Measurements from ENCODE around the gene FIP1L1.

Gene FIP1L1

DNA sequence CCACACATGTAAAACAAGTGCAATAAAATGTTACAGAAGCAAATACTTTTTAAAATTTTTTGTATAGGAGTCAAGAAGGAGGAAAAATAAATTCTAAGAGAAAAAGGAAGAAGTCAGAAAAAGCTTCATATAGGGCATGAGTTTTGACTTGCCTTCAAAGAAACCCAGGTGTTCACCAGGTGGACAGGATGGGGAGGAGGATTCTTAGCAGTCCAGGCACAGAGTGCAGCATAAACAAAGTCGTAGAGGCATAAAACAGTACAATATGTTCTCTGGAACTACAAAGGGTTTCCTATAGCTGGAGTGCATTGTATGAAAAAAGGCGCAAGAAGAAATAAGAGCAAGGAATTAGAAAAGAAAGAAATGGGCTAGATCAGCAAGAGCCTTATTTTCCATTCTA lies 9.7 kb upstream of the FIP1L1 start:
- TF ChIP-seq GATA2 (IDR thresholded peaks at IDR 0.05; ENCODE audit: low read depth, low read length) = no peak
- no peak for TF ChIP-seq GATA3 (IDR thresholded peaks at IDR 0.05; ENCODE audit: low read depth, low read length)

DNA sequence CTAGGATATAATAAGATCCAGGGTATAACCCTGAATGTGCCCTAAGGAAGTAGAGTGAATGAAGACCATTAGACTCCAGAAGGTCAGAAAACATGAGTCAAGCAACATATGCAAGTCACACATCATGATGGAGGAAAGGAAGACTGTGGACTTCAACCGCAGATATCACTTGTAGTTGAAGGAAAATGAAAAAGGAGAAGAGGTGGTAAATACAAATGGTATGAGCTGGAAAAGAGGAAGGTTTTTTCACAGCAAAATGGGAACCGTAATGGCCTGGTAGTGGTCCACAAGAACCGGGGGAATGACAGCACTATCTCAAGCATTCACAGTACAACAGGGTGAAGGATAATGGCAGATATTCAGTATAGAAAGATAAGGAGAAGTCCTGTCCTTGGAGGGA lies 6.4 kb upstream of the FIP1L1 start:
- TF ChIP-seq GATA3 (IDR thresholded peaks at IDR 0.05; ENCODE audit: low read depth, low read length) (no peak), GATA2 (IDR thresholded peaks at IDR 0.05; ENCODE audit: low read depth, low read length) (no peak)

DNA sequence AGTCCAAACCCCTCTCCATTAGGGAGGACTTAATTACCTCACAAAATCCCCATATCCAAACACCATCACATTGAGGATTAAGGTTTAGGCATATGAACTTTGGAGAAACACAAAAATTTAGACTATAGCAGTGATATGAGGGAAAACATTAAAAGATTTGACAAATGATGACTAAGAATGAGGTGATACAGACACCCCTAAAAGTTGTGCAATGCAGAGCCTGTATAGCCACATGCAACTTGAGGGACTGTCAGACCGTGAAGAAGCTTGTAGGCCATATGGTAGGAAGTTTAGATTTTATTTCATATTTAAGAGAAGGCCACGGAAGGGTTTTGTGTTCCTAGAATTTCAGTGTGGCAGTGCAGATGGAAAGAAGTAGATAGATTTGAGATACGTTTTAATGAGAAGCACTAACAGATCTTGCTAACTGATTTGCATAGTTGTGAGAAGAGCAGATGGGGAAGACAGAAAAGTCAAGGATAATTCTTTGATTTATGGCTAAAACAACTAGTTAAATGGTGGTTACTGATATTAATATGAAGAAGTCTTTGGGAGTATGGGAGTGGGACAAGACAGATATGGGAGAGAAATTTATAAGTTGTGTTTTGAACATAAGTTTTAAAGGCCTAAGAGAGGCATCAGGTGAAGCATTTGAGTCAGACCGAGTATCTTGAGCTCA lies 5.5 kb upstream of the FIP1L1 start:
- TF ChIP-seq GATA3 (IDR thresholded peaks at IDR 0.05; ENCODE audit: low read depth, low read length) = no peak
- no peak for TF ChIP-seq GATA2 (IDR thresholded peaks at IDR 0.05; ENCODE audit: low read depth, low read length)

DNA sequence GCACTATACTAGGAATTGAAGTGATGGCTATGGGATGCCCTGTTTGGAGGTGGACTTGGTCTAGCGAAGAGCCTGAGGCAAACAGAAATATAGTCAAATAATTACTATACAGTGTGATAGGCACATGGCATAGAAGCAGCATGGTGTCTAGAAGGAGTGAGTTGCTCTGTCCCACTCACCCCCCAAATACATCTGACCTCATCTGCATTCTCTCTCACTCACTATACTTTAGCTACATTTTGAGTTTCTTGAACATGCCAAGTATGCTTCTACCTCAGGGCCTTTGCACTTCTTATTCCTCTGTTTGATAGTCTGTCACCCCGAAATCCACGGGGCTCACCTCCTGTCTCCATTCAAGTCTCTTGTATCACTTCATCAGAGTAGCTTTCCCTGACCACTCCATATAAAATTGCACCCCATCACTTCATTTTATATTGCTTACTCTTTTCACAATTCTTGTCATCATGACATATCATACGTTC lies 2.6 kb upstream of the FIP1L1 start:
- TF ChIP-seq GATA2 (IDR thresholded peaks at IDR 0.05; ENCODE audit: low read depth, low read length) (no peak), GATA3 (IDR thresholded peaks at IDR 0.05; ENCODE audit: low read depth, low read length) (no peak)

DNA sequence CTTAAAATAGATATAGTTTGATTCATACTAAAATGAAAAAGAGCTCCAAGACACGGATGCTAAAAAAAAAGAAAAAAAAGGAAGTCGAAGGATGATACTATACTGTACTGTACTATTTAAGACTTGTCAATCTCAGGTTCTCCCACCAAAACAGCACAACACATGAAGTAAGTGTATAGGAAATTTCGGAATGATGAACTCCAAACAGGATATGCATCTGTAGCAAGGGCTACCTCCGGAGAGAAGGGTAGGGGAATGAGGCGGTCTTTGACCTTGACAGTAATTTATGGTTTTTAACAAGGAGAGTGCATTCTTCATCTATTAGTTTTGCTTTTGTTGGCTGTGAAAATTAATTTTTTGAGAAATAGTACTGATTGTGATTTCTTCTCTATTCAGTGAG lies 541 bp upstream of the FIP1L1 start:
- TF ChIP-seq GATA2 (IDR thresholded peaks at IDR 0.05; ENCODE audit: low read depth, low read length) (no peak), GATA3 (IDR thresholded peaks at IDR 0.05; ENCODE audit: low read depth, low read length) (no peak)

DNA sequence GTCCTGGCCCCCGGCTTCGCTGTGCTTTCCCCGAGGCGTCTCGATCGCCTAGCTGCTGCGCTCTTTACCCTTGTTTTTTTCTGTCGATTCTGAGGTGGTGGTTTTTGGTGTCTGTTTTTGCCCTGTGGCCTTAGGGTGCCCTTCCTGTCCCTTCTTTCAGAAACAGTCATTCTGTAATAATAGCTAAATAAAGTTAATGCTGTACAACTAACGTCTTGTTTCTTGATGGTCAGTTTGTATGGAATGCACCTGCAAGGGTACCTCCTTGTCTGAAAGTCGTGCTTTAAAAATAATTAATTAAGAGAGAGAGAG lies 686 bp downstream of the FIP1L1 start:
- no peak for TF ChIP-seq GATA2 (IDR thresholded peaks at IDR 0.05; ENCODE audit: low read depth, low read length)
- TF ChIP-seq GATA3 (IDR thresholded peaks at IDR 0.05; ENCODE audit: low read depth, low read length) = no peak

- TF ChIP-seq GATA3 (IDR thresholded peaks at IDR 0.05; ENCODE audit: low read depth, low read length) = no peak
- no peak for TF ChIP-seq GATA2 (IDR thresholded peaks at IDR 0.05; ENCODE audit: low read depth, low read length)
Measured at GRCh38 chr4:53380221-53380620, 2.8 kb downstream of the FIP1L1 start.

- TF ChIP-seq GATA3 (IDR thresholded peaks at IDR 0.05; ENCODE audit: low read depth, low read length) = no peak
- TF ChIP-seq GATA2 (IDR thresholded peaks at IDR 0.05; ENCODE audit: low read depth, low read length) = no peak
Measured at GRCh38 chr4:53419208-53419607, 41.8 kb downstream of the FIP1L1 start.

GRCh38 chr4:53421791-53422190 lies 44.4 kb downstream of the FIP1L1 start:
- TF ChIP-seq GATA2 (IDR thresholded peaks at IDR 0.05; ENCODE audit: low read depth, low read length) (no peak), GATA3 (IDR thresholded peaks at IDR 0.05; ENCODE audit: low read depth, low read length) (no peak)

- no peak for TF ChIP-seq GATA2 (IDR thresholded peaks at IDR 0.05; ENCODE audit: low read depth, low read length)
- no peak for TF ChIP-seq GATA3 (IDR thresholded peaks at IDR 0.05; ENCODE audit: low read depth, low read length)
Measured at GRCh38 chr4:53422367-53422766, 44.9 kb downstream of the FIP1L1 start.

- TF ChIP-seq GATA2 (IDR thresholded peaks at IDR 0.05; ENCODE audit: low read depth, low read length) (no peak), GATA3 (IDR thresholded peaks at IDR 0.05; ENCODE audit: low read depth, low read length) (no peak)
Measured at GRCh38 chr4:53424280-53424679, 46.8 kb downstream of the FIP1L1 start.

DNA sequence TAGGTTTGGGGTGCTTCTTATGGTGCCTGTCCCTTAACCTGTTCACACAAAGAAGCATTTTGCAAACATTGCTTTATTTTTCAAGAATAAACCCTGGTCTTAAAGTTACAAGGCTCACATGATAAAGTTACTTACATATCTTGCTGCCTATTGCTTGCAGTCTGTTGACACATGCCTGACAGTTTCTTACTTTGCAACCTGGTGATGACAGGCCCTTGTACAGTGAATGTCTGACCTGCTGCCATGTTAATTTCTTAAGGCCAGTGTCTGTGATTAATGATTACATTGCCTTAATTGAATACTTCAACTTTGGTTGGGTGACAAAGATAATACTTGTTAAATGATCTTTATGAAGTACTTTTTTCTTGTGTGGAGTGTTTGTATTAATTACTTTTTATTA lies 49.9 kb downstream of the FIP1L1 start:
- TF ChIP-seq GATA3 (IDR thresholded peaks at IDR 0.05; ENCODE audit: low read depth, low read length) (no peak), GATA2 (IDR thresholded peaks at IDR 0.05; ENCODE audit: low read depth, low read length) (no peak)

- TF ChIP-seq GATA2 (IDR thresholded peaks at IDR 0.05; ENCODE audit: low read depth, low read length) (no peak), GATA3 (IDR thresholded peaks at IDR 0.05; ENCODE audit: low read depth, low read length) (no peak)
Measured at GRCh38 chr4:53431052-53431451, 53.6 kb downstream of the FIP1L1 start.

DNA sequence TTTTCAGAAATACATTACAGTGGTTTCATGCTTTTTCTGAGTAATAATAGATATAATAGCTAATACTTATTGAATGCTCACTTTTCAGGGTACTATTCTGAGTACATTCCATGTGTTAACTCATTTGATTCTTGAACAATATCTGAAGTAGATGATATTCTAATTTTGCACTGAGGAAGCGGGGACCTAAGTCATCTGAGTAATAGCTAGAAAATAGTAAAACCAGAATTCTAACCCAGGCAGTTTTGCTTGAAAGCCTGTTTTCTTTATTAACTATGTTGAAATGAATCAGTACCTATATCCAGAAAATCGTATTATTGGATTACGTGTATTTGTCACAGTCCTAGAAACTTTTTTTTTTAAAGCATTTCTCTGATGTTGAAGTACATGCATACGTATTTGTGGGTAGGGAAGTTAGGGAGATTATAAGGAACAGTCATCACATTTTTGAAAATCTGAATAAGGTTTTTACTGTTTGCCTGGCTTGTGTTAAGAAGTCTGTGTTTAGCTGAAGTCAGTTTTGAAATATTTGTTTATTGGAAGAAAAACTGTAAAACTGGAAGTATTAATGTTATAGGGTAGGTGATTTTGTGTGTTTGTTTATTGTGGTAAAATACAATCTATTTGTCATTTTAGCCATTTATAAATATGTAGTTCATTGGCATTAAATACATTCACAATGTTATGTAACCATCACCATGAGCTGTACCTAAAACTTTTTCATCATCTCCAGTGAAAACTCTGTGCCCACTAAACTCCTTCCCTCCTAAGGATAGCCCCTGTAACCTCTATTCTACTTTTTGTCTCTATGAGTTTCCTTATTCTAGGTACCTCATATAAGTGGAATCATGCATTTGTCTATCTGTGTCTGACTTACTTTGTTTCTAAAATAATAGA lies 55.3 kb downstream of the FIP1L1 start:
- no peak for TF ChIP-seq GATA3 (IDR thresholded peaks at IDR 0.05; ENCODE audit: low read depth, low read length)
- no peak for TF ChIP-seq GATA2 (IDR thresholded peaks at IDR 0.05; ENCODE audit: low read depth, low read length)

DNA sequence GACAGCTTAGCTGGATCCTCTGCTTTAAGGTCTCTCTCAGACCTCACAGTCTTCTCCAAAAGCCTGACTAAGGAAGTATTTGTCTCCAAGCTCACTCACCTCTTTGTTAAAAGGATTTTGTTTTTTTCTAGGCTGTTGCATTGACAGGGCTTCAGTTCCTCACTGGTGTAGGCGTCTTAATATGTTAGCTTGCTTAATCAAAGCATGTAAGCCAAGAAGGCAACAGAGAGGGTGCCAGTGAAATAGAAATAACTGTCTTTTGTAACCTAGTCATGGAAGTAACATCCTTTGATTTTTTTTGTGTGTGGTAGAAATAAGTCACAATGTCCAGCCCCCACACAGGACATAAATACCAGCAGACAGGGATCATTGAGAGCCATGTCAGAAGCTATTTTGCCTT lies 58.8 kb downstream of the FIP1L1 start:
- TF ChIP-seq GATA2 (IDR thresholded peaks at IDR 0.05; ENCODE audit: low read depth, low read length) = no peak
- TF ChIP-seq GATA3 (IDR thresholded peaks at IDR 0.05; ENCODE audit: low read depth, low read length) = no peak

Measured in SH-SY5Y (cell line).